Hematopoietic multipotent progenitor cell treated with erythropoietin and hydrocortisone succinate and interleukin-3 and kit ligand, for 4 days (in vitro differentiated cells): ENCODE results near the gene OBSCN.

Source experiments
- DNase-seq: peaks from one replicate; pipeline ENCODE4 v3.0.0-alpha.2; 2015

OBSCN gene, protein sequence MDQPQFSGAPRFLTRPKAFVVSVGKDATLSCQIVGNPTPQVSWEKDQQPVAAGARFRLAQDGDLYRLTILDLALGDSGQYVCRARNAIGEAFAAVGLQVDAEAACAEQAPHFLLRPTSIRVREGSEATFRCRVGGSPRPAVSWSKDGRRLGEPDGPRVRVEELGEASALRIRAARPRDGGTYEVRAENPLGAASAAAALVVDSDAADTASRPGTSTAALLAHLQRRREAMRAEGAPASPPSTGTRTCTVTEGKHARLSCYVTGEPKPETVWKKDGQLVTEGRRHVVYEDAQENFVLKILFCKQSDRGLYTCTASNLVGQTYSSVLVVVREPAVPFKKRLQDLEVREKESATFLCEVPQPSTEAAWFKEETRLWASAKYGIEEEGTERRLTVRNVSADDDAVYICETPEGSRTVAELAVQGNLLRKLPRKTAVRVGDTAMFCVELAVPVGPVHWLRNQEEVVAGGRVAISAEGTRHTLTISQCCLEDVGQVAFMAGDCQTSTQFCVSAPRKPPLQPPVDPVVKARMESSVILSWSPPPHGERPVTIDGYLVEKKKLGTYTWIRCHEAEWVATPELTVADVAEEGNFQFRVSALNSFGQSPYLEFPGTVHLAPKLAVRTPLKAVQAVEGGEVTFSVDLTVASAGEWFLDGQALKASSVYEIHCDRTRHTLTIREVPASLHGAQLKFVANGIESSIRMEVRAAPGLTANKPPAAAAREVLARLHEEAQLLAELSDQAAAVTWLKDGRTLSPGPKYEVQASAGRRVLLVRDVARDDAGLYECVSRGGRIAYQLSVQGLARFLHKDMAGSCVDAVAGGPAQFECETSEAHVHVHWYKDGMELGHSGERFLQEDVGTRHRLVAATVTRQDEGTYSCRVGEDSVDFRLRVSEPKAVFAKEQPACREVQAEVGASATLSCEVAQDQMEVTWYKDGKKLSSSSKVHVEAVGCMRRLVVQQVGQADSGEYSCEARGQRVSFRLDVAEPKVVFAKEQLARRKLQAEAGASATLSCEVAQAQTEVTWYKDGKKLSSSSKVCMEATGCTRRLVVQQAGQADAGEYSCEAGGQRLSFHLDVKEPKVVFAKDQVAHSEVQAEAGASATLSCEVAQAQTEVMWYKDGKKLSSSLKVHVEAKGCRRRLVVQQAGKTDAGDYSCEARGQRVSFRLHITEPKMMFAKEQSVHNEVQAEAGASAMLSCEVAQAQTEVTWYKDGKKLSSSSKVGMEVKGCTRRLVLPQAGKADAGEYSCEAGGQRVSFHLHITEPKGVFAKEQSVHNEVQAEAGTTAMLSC (N-terminal part only)

DNA sequence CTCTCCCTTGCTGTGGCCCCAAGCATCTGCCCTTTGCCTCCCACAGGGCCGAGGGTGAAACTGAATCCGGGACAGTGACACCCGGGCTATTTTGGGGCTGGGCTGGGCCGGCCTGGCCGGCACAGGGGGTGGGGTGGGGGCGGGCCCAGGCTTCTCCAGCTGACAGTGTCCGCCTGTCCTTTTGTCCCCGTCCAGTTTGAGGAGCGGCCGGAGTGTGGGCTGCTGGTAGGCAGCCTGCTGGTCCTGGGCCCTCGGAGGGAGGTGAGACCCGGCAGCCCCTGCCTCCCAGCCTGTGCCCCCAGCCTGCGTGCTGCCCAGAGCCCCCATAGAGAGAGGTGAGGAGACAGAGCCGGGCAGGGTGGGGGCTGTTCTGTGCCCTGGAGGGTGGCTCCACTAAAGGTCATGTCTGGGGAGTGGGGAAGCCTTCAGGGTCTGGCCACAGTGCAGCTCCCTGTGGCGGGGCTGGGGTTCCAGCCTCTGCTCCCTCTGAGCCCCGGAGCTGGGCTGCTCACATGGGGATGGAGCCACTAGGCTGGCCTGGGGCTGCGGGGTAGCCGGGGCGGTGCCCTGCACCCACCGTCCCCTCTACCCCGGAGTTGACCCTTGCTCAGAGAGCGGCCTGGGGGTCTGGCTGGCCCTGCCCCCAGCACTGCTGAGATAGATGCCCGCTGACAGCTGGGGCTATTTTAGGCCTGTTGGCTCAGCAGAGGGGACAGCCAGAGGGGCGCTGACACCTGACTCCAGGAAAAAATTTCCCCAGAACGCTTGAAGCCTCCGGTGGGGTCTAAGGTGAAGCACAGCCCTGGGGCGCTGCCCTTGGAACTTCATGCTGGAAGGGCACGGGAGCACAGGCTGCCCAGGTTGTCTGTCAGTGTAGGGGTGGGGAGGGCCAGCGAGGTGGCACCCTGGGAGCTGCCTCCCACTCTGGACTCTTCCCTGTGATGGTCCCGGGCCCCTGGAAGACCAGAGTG lies at the start of gene OBSCN:
TSS of gene OBSCN (plus strand) at position 194 of the 971 bp plus-strand sequence. CDS start 3,740 bp downstream, outside the sequence.
- no peak for DNase-seq

DNA sequence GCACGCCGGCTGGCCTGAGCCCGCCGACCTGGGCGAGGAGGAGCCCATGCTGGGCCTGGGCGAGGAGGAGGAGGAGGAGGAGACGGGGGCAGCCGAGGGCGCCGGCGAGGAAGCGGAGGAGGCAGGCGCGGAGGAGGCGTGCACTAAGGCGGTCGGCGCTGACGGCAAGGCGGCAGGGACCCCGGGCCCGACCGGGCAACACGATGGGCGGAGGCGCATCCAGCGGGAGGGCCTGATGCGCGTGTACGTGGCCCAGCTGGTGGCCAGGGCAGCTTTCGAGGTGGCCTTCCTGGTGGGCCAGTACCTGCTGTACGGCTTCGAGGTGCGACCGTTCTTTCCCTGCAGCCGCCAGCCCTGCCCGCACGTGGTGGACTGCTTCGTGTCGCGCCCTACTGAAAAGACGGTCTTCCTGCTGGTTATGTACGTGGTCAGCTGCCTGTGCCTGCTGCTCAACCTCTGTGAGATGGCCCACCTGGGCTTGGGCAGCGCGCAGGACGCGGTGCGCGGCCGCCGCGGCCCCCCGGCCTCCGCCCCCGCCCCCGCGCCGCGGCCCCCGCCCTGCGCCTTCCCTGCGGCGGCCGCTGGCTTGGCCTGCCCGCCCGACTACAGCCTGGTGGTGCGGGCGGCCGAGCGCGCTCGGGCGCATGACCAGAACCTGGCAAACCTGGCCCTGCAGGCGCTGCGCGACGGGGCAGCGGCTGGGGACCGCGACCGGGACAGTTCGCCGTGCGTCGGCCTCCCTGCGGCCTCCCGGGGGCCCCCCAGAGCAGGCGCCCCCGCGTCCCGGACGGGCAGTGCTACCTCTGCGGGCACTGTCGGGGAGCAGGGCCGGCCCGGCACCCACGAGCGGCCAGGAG lies 49.5 kb upstream of the OBSCN start:
- DNase-seq, result no peak

DNA sequence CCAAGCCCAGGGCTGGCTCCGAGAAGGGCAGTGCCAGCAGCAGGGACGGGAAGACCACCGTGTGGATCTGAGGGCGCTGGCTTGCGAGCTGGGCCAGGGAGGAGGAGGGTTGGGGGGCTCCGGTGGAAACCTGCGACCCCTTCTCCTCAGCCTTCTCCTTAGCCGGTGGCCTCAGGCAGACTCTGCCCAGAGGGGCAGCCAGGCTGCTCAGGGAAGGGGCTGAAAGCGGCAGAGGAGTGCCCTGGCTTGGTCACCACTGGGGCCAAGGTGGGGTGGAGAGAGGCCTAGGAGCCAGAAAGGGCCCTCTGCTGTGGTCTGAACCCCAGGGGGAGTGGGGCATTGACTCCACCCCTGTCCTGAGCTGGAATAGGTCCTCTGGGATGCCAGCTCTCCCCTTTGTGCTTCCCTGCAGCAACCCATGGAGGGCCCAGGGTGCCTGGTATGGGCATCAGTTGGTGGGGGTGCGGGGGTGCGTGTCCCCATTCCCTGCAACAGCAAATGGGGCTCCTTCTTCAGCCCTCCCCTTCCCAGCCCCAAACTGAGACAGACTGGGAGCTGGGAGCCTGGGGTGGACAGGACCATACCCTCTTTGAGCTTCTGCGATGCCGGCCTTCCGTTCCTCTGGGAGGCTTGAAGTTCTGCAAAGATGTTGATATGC lies 48.7 kb upstream of the OBSCN start:
- DNase-seq, result no peak

DNA sequence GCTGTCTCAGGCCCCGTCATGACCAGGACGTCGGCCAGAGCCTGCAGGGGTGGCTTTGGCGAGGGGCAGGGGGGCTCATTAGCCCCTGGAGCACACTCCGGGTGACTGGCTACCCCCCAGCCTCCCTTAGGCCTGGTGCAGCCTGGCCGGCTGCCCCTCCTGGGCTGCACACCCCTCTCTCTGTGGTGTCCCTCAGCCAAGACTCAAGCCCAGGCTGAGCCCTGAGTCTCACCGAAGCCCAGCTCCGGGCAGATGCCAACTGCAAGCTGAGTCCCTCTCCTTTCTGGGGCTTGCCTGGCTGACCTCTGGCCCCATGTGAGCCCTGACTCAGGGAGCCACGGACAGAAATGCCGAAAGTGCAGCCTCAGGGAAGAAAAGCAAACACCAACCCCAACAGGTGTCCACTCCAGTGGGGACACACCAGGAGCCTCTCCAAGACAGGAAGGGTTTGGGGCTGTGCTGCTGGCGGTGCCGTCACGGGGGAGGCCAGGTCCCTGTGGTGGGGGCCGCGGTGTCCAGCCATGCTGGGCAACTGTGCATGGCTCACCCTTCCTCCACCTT lies 47.6 kb upstream of the OBSCN start:
- no peak for DNase-seq

DNA sequence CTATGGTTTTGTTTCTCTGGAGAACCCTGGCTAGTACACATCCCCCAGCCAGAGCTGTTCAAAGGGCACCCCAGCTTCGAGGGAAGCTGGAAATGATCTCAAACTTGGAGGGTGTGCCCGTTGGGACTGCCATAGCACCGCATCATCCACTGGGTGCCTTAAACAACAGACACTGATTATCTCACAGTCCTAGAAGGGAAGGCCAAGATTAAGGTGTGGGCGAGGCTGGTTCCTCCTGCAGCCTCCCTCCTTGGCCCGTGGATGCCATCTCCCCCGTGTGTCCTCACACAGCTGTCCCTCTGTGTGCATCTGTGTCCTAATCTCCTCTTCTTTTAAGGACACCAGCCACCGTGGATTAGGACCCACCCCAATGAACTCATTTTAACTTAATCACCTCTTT lies 46.5 kb upstream of the OBSCN start:
- peak; percentile 50 for DNase-seq

DNA sequence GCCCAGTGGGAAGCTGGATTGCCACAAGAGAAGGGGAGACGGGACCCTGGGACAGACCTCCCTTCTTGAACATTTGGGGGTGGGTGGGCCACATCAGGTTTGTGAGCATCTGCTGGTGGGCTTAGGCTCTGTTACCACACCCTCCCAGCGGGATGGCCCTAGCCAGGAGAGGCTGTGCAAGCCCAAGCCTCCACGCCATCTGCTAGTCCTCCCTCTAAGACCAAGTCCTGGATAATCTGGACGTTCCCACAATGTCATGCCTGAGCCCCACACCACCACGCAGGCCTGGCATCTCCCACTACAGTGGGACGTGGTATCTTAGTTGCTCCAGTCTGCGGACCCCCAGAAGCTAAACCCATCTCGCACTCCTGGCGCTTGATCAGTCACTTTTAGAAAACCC lies 46.0 kb upstream of the OBSCN start:
- DNase-seq, result no peak

DNA sequence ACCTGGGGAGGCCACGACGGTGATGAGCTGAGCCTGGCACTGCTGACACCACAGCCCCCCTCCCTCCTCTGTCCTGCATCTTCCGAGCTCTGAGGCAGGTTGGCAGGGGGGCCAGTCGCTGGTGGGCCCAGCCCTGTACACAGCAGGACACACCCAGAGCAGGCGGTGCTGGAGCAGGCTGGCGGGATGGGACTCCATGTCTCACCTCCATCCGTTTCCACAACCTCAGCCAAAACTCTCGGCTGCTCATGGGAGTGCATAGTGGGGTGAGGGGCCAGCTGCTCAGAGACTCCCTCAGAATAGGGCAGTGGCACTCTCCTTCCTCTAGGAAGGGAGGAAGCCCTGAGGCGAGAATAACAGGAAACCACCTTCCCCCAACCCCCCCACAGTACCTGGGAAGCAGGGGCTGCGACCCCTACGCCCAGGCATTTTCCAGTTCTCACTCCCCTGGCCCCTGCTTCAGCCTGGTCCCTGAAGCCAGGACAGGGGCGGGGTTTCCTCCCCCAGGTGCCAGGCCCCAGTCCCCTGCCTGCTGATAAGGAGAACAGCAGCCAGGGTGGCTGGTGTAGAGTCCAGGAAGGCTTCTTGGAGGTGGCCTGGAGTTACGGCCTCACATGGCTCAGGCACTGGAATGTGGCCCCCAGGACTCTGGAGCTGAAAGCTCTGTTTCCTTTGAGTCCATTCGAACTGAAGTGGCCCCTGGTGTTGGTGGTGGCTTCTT lies 45.4 kb upstream of the OBSCN start:
- DNase-seq, result peak; percentile 59

DNA sequence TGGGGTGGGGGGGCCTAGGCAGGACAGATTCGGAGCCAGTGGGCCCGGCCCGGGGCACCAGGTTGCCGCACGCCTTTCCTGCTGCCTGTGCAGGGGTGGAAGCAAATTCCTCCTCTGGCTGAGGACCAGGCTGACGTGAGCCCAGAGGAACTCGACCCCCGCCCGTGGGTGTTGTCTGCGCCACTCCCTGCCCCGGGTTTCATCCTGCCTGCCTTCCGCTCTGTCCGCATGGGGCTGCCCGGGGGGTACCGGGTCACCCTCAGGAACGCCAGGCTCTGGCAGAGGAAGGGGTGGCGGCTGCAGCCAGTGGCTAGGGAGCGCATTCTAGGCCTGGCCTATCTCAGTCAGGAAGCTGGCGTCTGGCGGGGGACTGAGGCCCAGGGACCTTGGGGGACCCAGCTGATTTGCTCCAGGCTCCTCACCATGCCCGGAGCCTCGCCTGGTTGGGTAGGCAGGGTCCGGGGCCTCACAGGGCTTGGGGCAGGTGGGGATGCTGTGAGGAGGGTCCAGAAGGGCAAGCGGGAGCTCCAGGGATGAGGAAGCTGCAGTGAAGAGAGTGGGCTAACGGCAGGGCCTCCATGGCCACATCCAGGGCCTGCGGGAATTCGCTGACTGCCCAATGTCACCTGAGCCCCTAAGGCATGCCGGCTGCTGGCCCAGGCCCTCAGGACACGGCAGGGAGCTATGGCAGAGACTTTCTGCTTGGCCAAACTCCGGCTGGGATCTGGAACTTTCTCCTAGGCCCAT lies 44.7 kb upstream of the OBSCN start:
- DNase-seq, result peak; percentile 27

DNA sequence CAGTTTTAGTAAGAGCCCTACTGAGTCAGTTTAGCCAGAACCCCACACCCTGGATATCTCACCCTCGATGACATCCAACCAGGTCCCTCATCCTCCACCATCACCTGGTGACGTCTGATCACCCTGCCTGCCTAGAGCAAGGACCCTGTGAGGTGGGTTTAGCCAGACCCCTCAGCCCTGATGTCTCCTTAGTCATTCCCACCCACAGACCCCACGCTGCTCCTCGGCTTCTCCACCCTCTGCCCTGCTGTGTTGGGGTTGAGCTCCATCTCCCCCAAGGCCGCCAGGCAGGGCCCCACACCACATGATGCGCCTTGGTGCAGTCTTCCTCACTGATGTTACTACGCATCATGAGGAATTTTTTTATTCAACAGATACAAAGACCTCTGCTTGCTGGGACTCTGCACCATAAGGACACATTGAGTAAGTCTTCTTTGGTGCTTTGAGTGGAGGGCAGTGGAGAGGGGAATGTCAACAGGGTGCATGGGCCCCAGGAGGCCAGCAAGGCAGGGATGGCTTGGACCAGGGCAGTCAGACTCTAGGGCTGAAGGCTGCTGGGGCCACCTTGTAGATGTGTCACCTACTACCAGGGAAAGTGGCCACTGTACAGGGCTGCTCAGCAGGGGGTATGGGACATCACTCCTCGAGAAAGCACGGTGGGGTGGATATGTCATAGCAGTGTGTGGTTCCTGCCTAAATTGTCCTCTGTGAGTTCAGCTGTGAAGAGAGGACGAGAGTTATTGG lies 43.9 kb upstream of the OBSCN start:
- no peak for DNase-seq

DNA sequence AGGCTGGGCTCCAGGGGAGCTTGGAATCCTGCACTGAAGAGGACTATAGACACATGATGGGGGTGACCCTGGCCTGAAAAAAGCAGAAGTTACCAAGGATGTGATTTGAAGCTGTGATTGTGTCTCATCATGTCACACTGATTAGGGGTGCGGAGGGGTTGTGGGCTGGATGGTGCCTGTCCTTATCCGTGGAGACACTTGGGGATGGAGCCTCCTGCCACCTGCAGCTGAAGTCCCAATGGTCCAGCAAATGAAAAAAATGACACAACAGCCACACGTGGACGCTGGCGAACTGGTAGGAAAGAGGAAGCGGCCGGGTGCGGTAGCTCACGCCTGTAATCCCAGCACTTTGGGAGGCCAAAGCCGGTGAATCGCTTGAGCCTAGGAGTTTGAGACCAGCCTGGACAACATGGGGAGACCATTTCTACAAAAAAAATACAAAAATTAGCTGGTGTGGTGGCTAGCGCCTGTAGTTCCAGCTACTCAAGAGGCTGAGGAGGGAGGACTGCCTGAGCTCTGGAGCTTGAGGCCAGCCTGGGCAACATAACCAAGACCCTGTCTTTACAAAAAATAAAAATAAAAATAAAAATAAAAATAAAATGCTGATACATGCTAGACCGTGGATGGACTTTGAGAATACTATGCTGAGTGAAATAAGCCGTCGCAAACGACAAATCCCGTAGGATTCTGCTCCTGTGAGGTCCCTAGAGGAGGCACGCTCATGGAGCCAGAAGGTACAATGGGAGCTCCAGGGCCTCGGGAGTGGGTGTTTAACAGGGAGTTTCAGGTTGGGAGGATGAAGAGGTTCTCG lies 43.1 kb upstream of the OBSCN start:
- DNase-seq, result peak; percentile 62

DNA sequence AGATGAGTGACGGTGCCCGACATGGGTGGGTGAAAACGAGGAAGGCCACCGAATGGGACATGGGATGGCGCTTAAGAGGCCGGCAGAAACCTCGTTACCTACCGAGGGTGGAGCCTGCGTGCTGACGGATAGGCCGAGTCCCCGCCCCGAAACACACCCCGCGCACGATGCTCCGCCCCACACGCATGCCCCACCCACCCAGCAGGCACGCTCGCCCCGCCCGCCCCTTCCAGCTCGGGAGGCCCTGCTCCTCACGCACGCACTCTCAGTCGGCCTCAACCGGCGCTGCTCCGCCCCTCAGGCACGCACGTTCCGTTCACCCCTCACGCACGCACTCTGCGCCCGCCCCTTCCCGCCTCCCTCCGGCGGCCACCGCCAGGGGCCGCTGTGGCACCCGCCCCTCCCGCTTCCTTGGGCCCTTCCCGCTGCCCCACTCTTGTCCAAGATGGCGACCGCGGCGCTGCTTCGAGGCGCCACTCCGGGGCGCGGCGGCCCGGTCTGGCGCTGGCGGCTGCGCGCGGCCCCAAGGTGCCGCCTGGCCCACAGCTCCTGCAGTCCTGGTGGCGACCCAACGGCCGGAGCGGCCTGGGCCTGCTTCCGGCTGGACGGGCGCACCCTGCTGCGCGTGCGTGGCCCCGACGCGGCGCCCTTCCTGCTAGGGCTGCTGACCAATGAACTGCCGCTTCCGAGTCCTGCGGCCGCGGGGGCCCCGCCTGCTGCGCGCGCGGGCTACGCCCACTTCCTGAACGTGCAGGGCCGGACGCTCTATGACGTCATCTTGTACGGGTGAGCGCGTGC lies 42.3 kb upstream of the OBSCN start, which contains the start of gene IBA57:
TSS of gene IBA57 (plus strand) at position 433 of the 798 bp plus-strand sequence. CDS start at position 446, 13 bp downstream.
- peak; percentile 99 for DNase-seq

DNA sequence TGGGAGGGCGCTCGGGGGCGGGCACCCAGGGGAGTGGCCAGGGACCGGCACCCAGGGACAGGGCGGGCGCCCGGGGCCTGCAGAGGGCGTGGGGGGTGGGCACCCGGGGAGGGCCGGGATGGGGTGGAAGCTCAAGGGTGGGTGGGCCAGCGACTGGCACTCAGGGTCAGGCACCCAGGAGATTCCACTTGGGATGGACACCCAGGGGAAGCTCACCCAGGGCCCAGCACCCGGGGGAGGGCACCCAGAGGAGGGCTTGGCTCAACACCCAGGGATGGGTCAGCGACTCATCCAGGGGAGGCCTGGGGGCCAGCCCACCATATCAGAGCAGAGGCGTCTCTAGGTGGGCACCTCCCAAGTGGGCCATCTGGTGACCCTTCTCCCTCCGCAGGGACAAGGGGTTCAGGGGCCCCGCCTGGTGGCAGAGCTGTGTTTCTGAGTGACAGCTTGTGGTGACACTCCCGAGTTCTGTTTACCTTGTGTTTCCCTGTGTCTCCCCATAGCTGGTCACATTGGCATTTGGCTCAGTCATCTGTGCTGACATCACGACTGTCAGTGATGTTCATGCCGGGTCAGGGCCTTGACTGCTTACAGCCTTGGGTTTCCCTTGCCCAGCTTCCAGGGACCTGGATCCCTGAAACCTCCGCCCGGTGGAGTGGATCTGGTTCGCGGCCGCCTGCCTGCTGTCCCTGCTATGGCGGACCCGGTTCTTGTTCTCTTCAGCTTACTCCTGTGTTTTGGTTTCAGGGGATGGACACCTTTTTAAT lies 41.5 kb upstream of the OBSCN start:
- peak; percentile 85 for DNase-seq

DNA sequence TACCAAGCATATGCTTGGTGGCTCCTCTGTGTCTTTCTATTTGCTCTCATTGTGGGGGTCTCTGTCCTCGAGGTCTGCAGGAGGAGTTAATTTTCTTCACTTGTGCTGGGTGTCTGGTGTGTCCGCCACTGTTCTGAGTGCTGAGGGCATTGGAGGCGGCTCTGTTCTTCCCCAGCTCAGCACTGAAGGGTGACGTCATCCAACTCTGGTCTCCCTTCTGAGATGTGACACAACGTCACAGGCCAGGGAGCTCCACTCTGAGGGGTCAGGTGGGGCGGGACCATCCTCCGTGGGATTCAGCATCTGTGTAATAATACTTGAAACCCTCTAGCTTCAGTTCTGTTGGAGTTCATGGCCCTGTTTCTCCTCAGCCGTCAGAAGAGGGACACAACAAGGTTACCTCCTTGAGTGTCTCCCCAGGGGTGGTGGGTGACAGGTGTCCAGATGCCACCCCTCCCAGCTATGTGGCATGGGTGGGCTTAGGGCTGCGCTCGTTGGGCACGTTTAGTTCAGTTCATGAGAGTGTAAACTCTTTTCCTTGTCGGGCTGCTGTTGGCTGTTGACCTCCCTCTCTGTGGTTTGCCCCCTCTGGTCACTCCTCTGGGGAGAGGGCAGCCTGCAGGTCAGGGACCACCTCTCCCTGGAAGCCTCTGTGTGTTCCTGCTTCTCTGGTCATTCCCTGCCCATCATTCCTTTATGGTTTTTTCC lies 39.1 kb upstream of the OBSCN start:
- no peak for DNase-seq

DNA sequence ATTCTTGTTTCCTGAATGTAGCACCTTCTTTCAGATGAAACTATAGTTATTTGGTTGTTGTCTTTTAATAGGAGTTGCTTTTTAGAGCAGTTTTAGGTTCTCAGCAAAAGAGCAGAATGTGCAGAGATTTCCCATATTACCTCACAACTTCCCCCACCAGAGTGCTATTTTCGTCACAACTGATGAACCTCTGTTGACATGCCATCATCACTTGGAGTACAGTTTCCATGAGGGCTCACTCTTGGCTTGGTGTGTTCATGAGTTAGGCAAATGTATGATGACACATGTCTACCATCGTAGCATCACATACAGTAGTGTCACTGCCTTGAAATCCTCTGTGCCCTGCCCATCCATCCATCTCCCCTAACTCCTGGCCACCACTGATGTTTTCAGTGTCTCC lies 38.5 kb upstream of the OBSCN start:
- no peak for DNase-seq
